ENCODE results near the gene ATP9A.

The ATP9A gene

DNA sequence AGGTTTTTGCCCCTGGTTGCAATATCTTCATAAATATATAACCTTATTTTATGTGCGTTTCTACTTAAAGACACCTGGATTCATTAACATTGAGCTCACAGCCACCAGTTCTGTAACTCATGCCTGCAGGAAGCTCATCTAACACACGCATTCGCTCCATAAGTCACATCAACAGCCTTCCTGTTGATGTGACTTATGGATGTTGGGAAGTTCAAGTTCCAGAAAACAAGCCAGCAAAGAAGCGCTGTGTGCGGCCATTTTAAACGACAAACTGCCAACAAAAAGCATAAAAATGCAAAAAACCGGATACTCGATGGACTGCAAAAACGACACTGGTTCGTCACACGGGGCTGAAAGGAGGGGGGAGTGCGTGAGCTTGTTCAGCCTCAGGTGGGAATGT lies 147.8 kb downstream of the ATP9A start:
- no peak for DNase-seq (ENCODE audit: low spot score)
- TF ChIP-seq, protein P1, sequence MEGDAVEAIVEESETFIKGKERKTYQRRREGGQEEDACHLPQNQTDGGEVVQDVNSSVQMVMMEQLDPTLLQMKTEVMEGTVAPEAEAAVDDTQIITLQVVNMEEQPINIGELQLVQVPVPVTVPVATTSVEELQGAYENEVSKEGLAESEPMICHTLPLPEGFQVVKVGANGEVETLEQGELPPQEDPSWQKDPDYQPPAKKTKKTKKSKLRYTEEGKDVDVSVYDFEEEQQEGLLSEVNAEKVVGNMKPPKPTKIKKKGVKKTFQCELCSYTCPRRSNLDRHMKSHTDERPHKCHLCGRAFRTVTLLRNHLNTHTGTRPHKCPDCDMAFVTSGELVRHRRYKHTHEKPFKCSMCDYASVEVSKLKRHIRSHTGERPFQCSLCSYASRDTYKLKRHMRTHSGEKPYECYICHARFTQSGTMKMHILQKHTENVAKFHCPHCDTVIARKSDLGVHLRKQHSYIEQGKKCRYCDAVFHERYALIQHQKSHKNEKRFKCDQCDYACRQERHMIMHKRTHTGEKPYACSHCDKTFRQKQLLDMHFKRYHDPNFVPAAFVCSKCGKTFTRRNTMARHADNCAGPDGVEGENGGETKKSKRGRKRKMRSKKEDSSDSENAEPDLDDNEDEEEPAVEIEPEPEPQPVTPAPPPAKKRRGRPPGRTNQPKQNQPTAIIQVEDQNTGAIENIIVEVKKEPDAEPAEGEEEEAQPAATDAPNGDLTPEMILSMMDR (IDR thresholded peaks at IDR 0.05; ENCODE audit: extremely low read depth, missing control alignments) = no peak

- DNase-seq (ENCODE audit: low spot score) = no peak
- TF ChIP-seq, protein P1 (IDR thresholded peaks at IDR 0.05; ENCODE audit: extremely low read depth, missing control alignments) = no peak
Observed at GRCh38 chr20:51616060-51616459, 152.1 kb downstream of the ATP9A start.

DNA sequence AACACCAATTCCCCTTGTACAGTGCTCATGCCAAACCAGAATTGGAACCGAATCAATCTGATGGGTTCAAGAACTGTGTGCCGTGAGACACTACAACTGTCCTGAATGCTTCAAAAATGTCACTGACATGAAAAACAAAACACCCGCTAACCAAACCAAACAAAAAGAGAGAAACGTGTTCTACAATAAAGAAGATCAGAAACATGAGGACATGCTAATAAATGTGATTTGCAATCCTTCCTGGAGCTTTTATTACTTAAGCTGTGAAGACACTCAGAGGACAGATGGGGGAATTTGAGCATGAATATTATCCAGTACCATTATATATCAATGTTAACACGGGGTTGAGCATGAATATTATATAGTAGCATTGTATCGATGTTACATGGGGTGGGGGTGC lies 153.5 kb downstream of the ATP9A start:
- TF ChIP-seq, protein P1 (IDR thresholded peaks at IDR 0.05; ENCODE audit: extremely low read depth, missing control alignments) = no peak
- DNase-seq (ENCODE audit: low spot score) = no peak

DNA sequence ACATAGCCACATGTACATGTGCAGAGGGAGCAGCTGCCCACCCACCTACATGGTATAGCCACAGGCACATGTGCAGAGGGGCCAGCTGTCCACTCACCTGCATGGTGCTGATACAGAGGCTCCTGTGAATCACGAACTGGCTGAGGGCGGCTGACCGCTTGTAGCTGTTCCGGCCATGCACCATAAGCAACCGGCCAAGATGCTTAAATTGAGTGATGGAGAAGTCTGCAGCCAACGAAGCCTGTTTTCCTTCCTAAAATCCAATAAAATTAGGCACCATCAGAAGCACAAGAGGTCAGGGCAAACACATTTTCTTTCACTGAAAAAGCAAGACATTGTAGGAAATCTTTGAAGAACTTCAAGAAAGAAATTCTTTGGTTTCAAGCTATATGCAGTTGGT lies 154.6 kb downstream of the ATP9A start:
- no peak for DNase-seq (ENCODE audit: low spot score)
- TF ChIP-seq, protein P1 (IDR thresholded peaks at IDR 0.05; ENCODE audit: extremely low read depth, missing control alignments) = no peak

GRCh38 chr20:51612896-51613295 lies 155.3 kb downstream of the ATP9A start:
- no peak for DNase-seq (ENCODE audit: low spot score)
- TF ChIP-seq, protein P1 (IDR thresholded peaks at IDR 0.05; ENCODE audit: extremely low read depth, missing control alignments) = no peak

- TF ChIP-seq, protein P1 (IDR thresholded peaks at IDR 0.05; ENCODE audit: extremely low read depth, missing control alignments) = no peak
- no peak for DNase-seq (ENCODE audit: low spot score)
Observed at GRCh38 chr20:51611625-51611890, 156.6 kb downstream of the ATP9A start.

- TF ChIP-seq, protein P1 (IDR thresholded peaks at IDR 0.05; ENCODE audit: extremely low read depth, missing control alignments) = no peak
- DNase-seq (ENCODE audit: low spot score) = no peak
Observed at GRCh38 chr20:51610761-51611624, 157.2 kb downstream of the ATP9A start.

All from GM20000 (cell line).